HG03520 (cell line): Measurements from ENCODE around the gene PRR14.
"Not testable (repeated sequence)": the region's sequence is repeated elsewhere in the genome, so short reads cannot be mapped to it uniquely, and the experiment has no call there.

ENCODE experiments used
- ATAC-seq: cut with Tn5 transposase; IDR thresholded peaks from one replicate; pipeline ENCODE4 v1.9.1; 2021; ENCODE audit warnings: mild to moderate bottlenecking, moderate library complexity; ENCODE audit not compliant: unreplicated experiment

The PRR14 gene

GRCh38 chr16:30688701-30689100 lies 37.9 kb downstream of the PRR14 start:
- no peak for ATAC-seq

DNA sequence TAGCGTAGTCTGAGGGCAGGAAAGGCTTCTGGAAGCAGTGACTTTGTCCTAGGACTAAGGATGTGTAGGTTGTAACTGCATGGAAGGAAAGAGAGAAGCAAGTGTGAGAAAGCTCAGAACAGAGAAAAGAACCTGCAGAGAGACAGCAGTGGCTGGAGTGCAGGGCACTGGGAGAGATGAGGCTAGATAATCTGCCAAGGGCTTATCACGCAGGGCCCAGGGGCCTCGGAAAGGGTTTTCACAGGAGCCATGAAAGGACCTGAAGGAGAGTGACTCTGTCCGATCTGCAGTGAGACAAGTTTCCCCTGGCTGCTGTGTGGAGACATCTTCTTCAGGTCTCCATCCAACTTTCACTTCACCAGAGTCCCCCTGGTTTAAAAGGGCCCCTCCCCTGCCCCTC lies 41.1 kb downstream of the PRR14 start:
- no peak for ATAC-seq

DNA sequence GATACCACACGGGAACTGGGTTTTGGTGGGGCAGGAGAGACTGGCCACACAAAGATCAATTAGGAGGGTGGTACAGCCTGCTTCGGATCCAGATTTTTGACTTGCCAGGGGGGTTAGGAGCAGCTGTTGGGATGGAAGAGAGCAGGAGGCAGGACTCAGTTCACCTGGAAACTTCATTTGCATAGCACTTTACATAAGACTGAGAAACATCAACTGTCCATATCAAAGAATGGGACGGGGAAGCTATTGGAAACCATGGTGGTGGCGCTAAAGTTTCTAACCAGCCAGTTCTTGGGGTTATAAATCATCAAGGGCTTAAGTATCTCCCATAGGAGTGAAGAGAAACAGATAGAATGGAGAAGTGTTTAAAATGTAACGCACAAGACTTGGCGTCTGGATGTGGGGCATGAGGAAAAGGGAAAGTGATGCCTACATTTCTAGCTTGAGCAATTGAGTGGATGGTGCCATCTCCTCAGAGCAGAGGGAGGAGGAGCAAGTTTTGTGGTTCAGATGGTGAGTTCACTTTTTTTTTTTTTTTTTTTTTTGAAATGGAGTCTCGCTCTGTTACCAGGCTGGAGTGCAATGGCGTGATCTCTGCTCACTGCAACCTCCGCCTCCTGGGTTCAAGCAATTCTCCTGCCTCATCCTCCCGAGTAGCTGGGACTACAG lies 41.8 kb downstream of the PRR14 start:
- no peak for ATAC-seq

DNA sequence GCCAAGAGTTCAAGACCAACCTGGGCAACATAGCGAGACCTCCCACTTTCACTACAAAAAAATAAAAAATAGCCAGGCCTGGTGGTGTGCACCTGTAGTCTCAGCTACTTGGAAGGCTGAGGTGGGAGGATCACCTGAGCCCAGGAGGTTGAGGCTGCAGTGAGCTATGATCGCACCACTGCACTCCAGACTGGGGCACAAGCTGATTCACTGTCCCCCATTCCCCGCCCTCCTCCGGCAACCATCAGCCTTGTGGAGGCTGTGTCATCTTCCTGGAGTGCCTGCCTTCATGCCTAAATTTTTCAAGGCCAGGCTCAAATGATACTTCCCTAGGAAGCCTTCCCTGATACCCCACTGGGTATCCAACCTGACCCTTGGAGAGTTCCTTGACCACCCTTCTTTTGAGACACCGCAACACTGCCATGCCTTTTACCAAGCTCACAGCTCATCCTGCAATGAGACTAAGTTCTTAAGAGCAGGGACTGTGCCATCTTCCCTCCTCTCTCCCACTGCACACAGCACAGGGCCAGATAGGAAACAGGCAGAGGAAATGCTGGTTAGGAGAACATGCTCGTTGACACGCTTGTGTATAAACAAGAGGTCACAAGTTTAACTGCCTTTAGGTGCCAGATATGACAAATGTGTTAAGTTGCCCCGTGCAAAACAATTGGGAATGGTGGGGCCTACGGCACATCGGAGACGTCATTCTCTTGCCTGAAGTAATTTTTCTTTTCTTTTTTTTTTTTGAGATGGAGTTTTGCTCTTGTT lies 44.4 kb downstream of the PRR14 start:
- ATAC-seq, result no peak

GRCh38 chr16:30696646-30697045 lies 45.9 kb downstream of the PRR14 start:
- ATAC-seq, result not testable (repeated sequence)

DNA sequence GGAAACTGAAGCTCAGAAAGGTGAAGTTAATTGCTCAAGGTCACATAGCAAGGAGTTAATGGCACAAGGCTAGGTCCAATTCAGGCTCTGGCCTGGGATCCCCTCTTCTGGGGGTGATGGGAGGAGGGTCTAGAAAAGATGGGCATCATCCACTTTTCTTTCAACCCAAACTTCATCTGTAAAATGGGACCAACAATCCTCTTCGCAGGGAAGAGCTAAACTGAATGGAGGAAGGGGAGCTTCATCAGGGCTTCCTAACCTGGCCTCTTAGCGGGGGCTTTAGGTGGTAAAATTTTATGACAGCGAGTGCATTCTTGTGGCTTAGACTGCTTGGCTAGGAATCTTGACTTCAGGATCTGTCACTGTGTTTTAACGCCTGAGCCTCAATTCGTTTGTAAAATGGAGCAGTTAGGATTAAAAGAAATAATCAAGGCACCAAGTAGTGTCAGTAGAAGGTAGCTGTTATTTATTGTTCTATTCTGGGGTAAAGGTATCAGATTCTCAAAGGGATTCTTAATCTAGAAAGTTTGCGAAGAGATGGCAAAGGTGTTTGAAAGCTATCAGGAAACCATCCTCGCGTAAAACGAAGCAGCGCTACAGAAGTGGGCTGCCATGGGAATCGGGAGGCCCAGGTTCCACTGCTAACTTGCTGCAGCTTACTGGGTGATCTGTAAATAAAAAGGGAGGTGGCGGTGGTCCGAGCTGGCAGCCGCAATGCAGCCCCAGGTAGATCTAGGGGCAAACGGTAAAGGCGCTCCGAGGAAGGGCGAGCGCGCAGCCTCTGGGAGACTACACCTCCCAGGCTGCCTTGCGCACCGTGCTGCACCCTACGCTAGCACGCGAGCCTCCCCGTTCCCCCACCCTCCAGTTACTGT lies 46.7 kb downstream of the PRR14 start:
- ATAC-seq, result peak; percentile 78

DNA sequence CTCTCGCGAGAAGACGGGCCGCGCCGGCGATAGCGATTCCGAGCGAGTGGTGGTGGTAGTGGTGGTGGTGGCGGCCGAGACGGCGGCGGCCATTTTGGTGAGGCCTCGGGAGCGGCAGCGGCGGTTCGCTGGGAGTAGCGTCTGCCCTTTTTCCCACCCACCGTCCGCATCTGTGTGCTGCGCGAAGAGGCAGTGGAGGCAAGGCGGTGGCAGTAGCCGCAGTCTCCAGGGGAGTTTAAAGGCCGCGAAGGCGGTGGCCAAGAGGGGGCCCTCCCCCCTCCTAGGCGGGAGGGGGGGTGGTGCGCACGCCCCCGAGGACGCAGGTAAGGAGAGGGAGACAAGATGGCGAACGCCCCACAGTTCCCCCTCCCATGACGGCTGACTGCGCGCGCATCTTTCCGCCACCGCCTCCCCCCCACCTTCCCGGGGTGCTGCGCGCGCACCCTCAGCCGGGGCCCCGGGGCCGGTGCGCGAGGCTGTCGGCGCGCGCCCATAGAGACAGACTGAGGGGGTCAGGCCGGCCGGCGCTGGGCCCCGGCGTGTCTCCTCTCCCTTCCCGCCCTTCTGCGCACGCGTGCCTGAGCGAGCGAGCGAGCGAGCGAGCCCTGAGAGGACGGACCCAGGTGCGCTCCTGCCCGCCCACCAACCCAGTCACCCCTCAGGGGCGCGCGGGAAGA lies 47.5 kb downstream of the PRR14 start:
- ATAC-seq, result peak; percentile 48

DNA sequence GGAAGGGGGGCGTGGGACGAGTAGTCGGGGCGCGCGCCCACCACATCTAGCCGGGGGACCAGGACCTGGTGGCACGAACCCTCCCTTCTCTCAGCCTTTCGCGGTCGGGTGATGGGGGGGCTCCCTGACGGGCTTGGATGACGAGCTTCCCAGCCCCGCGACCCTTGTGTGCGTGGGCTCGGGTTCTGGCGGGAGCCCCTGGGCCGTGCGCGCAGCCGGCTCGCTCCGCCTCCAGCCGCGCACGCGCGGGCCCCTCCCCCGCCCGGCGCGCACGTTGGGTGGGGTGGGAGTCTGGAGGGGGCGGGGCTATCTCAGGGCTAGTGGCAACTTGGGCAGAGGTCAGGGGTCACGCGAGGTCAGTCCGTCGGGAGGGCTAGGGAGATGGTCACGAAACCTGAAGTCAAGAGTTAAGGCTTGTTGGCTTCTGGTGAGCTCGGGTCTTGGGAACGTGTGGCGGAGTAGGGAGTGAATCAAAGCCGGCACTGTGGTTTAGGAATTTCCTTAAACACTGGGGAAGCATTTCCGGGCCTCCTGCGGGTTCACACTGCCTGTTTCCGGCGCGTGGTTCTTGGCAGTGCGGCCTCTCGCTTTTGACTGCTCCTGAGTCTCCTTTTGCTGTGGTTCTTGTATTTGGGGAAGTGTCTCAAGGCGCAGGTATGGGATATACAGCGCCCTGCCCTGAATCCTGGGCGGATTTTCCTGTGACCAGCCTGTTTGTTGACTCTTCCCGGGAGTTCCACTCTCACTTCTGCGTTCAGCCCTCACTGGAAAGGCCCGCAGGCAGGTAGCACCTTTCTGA lies 48.3 kb downstream of the PRR14 start, which contains the start of gene SRCAP:
Gene SRCAP, plus strand, starts transcription at position 356 of the 799 bp plus-strand sequence. CDS start 1,654 bp downstream, outside the sequence.
- peak; percentile 27 for ATAC-seq

DNA sequence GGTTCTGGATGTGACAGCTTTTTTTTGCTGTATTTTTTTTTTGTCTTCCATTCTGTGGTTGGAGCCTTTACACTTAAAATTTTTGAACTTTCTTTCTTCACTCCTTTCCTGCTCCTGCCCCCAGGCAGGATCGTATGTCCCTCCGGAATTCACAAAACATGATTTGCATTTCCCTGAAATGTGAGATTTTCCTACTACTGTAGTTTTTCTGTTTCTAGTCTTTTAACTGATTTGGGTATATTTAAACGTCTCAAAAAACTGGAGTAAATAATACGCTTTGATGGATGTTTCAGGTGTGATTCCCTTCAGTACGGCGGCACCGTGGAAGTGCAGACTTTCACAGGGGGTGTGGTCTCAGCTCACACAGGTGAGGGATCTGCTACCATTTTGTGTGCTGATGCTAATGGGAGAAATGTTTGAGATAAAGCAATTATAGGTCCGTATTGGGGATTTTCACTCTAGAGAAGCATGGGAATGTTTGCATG lies 48.9 kb downstream of the PRR14 start:
- no peak for ATAC-seq

- no peak for ATAC-seq
Observed at GRCh38 chr16:30700491-30700890, 49.7 kb downstream of the PRR14 start.

DNA sequence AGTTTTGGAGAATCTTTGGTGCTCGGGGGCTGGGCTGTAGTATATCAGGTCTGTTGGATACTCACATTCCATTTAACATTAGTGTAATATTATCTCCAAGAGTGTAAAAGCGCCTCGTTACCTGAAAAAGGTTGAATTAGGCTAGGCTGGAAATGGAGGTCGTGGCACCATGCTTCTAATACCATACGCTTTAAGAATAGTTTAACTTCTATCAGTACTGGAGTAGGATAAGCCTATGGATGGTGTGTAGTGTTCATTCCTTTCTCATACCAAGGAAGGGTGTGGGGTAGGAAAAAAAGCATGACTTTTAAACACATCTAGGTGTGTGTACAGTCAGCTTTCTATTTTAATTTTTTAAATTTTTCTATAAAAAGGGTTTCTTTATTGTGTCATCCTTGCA lies 50.2 kb downstream of the PRR14 start:
- no peak for ATAC-seq

DNA sequence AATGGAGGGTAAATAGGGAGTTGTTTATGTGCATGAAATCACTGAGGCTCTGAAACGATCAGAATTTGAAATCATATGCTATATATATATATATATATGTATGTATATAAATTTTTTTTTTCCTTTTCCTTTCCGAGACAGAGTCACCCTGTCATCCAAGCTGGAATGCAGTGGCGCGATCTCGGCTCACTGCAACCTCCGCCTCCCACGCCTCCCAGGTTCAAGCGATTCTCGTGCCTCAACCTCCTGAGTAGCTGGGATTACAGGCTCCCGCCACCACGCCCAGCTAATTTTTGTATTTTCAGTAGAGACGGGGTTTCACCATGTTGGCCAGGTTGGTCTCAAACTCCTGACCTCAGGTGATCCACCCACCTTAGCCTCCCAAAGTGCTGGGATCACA lies 52.3 kb downstream of the PRR14 start:
- ATAC-seq, result not testable (repeated sequence)

DNA sequence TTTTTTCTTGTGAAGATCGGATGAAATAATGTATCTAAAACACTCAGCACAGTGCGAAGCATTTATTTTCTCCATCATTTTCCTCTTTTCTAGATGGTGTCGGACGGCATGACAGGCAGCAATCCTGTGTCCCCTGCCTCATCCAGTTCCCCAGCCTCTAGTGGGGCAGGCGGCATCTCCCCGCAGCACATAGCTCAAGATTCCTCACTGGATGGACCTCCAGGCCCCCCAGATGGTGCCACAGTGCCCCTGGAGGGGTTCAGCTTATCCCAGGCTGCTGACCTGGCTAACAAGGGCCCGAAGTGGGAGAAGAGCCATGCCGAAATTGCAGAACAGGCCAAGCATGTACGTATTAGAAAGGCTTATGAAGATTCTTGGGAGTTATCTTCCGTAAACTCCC lies 53.2 kb downstream of the PRR14 start:
- ATAC-seq, result no peak
